ENCODE data around the gene KDM2A.

- no peak for TF ChIP-seq CTCF (IDR thresholded peaks at IDR 0.05)
- no peak for TF ChIP-seq POLR2A (IDR thresholded peaks at IDR 0.05)
- no peak for TF ChIP-seq POLR2AphosphoS5 (IDR thresholded peaks at IDR 0.05)
These were observed 48.7 kb downstream of the KDM2A start for GRCh38 chr11:67167719-67168118.

Measured in transverse colon (tissue), 4 donors.